GM18951 (cell line): ENCODE measurements around the gene ALDH3A2.
"Not testable (repeated sequence)": the region's sequence is repeated elsewhere in the genome, so short reads cannot be mapped to it uniquely, and the experiment has no call there.

Experiments
- POLR2A ChIP-seq: IDR thresholded peaks from 4 replicates; pipeline ENCODE4 v1.6.1; 2011; ENCODE audit warnings: mild to moderate bottlenecking; ENCODE audit not compliant: insufficient read length, insufficient read depth; ENCODE audit errors: extremely low read depth
- in situ Hi-C: fragments of 300-500 bp; cut with MboI; formaldehyde crosslinking; loops from one replicate; pipeline ENCODE4 v1.12.0; 2022; ENCODE audit warnings: low sequenced_read_pairs, mixed read lengths, inconsistent platforms; ENCODE audit not compliant: unreplicated experiment

The ALDH3A2 gene

DNA sequence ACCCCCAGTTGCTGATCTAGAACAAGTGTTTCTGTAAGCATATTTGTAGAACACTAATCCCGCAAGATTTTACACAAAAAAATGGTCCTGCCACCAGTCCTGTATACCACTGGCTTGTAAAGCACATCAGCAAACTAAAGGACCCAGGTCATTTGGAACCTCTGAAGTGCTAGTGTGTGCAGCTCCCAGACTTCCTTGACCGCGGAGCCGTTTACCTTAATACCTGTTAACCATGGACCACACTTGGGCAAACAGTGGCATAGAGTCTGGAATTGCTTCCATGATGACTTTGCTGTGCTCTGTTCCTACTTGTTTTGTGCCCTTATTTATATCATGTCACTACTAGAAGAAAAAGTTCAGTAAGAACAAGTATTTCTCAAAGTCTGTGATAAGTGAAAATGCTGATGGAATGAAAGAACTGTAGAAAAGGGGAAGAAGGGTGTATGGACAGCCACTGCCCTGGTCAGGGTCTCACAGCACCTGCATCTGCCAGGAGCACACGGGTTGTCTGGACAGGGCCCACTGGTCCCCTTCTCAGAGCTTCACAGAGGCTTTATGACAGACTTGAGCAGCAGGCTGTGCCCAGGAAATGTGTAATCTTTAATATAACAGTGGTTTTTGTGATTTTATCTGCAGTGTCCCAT lies 29.3 kb downstream of the ALDH3A2 start:
- no peak for TF ChIP-seq POLR2A
- in situ Hi-C loops, result no loop called here

DNA sequence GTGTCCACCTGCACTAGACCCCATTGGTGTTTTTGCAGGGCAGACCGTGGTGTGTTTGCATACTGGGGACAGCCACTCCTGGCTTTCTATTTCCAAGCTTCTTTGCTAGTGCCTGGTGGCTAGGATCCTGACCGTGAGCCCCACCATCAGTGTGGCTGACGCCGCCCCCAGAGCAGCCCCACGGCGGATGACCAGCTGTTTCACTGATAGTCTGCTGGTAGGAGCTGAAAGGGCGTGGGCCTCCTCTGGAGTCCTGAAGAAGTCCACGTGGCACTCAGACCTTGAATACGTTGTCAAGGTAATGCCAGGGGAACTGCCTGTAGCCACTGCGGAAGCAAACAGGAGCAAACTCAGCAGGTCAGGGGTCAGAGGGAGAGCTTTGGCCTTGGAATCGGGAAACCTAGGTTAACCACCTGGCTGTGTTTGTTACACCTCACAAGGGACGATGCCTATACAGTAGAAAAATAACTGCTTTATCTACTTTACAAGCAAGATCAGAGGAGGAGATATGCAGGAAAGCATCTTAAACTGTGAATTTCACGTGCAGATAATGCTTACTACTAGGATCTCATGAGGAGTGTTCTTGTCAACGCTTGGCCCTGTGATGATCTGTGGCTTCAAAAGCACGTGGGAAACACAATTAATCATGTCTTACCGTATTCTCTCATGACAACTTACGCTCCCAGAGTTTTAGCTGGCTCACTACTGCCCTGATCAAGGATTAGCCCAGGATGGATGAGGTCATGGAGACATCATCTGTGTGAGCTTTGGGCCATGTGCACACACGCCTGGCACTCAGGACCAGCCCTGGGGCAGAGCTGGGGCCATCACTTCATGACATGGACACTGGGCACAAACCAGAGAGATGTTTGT lies 30.3 kb downstream of the ALDH3A2 start:
- no peak for TF ChIP-seq POLR2A
- in situ Hi-C loops, result no loop called here

DNA sequence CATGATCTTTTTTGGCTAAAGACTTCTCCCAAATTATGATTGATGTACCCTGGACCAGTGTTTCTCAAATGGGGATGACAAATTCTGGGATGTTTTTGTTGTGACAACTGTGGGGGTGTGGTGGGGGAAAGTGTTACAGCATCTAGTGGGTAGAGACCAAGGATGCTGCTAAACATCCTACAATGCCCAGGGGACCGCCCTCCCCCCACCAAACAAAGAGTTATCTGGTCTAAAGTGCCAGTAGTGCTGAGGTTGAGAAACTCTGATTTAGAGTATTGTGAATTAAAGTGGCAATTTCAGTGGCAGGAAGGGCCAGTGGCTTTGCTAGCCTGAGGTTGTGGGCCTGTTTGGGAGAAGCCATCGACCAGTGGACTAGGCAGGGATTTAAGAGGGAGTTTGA lies 34.6 kb downstream of the ALDH3A2 start:
- TF ChIP-seq POLR2A, result no peak
- in situ Hi-C loops, result no loop called here

DNA sequence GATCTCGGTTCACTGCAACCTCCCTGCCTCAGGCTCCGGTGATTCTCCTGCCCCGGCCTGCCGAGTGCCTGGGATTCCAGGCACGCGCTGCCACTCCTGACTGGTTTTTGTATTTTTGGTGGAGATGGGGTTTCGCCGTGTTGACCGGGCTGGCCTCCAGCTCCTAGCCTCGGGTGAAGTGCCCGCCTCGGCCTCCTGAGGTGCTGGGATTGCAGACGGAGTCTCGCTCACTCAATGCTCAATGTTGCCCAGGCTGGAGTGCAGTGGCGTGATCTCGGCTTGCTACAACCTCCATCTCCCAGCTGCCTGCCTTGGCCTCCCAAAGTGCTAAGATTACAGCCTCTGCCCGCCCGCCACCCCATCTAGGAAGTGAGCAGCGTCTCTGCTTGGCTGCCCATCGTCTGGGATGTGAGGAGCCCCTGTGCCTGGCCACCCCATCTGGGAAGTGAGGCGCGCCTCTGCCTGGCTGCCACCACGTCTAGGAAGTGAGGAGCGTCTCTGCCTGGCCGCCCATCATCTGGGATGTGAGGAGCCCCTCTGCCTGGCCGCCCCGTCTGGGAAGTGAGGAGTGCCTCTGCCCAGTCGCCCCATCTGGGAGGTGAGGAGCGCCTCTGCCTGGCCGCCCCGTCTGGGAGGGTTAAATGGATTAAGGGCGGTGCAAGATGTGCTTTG lies 36.5 kb downstream of the ALDH3A2 start:
- in situ Hi-C loops, result not testable (repeated sequence)

DNA sequence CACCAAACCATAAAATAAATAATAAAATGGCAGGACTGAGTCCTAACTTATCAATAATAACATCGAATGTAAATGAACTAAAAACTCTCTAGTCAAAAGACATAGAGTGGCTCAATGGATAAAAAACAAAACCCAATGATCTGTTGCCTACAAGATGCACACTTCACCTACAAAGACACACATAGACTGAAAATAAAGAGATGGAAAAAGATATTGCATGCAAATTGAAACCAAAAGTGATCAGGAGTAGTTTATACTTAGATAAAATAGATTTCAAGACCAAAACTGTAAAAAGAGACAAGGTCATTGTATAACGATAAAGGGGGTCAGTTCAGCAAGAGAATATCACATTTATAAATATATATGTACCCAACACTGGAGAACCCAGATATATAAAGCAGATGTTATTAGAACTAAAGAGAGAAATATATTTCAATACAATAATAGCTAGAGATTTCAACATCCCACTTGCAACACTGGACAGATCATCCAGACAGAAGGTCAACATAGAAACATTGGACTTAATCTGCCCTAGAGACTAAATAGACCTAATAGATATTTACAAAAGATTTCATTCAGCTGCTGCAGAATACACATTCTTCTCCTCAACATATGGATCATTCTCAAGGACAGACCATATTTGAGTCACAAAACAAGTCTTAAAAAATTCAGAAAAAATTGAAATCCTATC lies 38.0 kb downstream of the ALDH3A2 start:
- in situ Hi-C loops, result no loop called here
- no peak for TF ChIP-seq POLR2A

DNA sequence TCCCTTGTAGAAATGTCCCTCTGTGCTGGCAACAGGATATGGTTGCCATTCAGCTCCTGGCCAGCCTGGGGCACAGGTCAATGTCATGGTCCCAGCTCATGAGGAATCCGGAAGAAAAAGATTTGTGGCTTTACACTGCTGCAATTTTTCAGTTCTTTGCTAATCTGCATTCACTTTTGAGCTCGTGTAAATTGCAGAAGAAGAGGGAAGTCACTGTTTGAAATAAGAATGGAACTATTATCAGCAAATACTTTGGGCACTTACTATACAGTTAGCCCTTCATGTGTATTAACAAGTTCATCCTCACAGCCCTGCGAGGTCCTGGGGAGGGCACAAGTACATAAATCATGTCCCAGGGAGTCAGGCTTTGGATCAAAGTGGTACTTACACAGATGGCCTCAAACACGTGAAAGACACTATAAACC lies 53.7 kb downstream of the ALDH3A2 start:
- in situ Hi-C loops, result no loop called here
- TF ChIP-seq POLR2A, result no peak

DNA sequence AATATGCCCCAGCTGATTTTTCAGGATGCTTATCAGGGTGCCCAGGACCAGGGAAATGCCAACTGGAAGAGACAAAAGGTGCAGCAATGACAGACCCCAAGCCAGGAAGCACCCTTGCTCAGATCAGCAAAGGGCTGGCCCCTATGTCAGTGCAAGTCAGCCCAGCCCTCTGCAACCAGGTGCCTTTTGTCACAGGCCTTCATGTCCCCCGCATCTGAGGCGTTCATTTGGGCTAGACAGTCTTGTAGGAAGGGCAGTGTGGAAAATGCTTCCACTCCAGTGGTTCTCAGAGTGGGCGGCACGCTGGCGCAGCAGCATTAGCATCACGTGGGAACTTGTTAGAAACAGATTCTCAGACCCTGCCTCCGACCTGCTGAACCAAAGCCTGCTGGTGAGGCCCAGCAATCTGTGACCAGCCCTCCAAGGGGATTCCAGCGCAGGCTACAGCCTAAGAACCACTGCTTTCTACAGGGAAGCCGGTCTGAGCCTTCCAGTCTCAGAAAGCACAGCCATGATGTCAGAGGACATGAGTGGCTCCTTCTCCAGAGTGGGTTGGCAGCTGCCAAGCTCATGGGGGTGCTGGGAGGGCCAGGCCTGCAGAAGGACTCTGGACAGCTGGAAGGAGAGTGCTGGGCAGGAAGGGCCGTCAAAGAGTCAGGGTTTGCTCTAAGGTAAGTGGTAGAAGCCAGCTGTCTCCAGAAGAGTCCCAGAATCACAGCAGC lies 54.7 kb downstream of the ALDH3A2 start:
- TF ChIP-seq POLR2A, result no peak
- in situ Hi-C loops, result no loop called here

DNA sequence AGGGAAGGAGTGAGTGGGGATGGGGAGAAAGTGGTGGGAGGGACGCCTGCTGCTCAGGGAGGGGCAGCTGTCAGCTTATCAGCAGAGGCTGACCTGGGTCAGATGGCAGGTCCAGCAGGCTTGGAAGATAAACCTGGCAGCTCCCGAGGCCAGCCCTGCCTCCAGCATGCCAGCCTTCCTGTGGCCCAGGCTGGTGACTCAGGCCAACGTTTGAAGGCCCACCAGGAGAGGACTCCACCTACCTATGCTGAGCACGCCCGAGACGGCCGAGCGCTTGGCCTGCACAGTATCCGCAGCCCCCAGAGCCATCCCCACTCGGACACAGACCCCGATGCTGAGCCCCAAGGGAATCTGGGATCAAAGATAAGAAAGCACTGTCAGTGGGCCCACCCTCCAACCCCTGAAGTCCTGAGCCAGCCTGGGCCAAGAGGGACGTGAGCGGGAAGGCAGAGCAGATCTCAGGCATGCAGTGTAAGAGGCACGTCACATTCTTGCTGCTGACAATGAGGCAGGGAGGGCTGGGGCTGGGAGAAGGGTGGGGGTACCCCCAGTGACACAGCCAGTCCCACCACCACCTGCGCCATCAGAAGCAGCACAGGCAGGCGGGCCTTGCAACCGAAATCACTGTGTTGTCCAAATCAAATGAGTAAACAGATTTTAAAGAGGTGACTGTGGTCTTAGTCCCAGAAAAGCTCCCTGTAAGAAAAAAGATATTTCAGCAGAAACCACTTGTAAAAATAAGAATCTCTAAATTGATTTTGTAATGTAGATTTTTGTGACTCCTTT lies 55.5 kb downstream of the ALDH3A2 start:
- TF ChIP-seq POLR2A, result no peak
- in situ Hi-C loops, result no loop called here

DNA sequence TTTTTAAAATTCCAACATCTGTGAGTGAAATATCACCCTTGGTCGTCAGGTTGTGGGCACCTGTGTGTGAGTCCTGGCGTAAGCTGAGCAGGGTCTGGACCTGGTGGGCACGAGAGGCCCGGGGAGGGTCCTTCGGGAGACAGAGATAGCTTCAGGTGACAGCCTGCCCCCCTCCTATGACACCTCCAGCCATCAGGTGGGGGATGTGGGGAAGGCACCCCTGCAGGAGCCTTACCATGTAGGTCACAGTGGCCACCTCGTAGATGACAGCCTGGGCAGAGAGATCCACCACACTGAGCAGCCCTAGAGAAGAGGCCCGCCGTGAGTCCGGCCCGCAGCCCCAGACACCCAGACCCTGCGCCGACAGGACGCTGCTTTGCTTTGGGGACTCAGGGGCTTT lies 56.6 kb downstream of the ALDH3A2 start:
- TF ChIP-seq POLR2A, result no peak
- in situ Hi-C loops, result no loop called here

DNA sequence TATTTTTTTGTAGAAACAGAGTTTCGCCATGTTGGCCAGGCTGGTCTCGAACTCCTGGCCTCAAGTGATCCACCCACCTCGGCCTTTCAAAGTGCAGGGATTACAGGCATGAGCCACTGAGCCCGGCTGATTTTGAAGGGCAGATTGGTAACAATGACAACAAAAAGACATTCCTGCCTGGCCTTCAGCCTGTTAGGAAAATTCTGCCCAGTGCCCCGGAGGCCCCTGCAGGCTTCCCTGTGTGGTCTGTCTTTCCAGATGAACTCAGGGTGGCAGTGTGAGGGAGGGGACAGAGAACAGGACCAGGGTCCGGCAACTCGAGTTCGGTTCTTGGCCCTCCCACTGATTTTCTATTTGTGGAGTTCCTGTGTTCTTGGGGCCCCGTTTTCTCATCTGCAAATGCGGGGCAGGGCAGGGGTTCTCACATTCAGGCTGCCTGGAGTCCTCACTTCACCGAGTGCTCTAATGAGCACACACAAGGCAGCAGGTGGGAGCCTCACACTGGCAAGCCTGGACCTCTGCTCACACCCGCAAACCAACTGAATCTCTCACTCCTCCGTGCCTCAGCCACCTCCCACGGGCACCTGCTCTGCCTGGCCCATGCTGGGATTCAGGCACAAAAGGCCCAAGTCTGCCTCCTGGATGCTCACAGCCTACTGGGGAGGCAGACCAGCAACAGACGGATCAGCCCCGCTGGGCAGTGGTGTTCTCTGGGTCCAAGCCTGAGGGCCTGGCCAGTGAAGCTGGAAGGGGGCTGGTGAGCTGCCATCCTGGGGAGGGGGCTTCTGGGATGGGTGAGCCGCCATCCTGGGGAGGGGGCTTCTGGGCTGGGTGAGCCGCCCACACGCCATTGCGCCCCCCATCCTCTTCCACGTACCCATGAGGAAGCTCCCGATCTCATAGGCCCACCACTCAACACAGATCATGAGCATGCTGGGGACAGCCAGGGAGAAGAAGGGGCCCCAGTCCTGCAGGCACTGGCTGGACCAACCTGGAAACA lies 57.5 kb downstream of the ALDH3A2 start:
- in situ Hi-C loops, result no loop called here
- TF ChIP-seq POLR2A, result no peak
